K562 (cell line): ENCODE measurements around the gene PLCL1. TPM values are rescaled to one million over a fixed set of nuclear protein-coding genes. Genes with fewer than 3 reads are reported as not detected.
A peak's percentile ranks its signal among the peaks of the same experiment; 100 is the strongest.

Experiments
- ATAC-seq: fragments of 200-7000 bp; cut with Tn5 transposase; 3 replicates; pipeline ENCODE4 v1.9.1; 2020; ENCODE audit warnings: moderate library complexity
- BruUV-seq: library from RNA; stranded (reverse); fragments of 400-500 nt; replicated peaks from 2 replicates; lab custom pipeline; 2021; lab: Mats Ljungman, UMichigan
- CTCF ChIA-PET: fragments of 300-600 bp; formaldehyde crosslinking; extraction: SDS; loops from one replicate; lab custom pipeline; 2021; ENCODE audit warnings: low intra/inter-chr PET ratio; lab: Yijun Ruan, JAX
- POLR2A ChIA-PET: fragments of 300-600, 350-650 bp; sonication (Branson Sonifier 250); formaldehyde crosslinking; extraction: SDS; loops from one replicate; lab custom pipeline; 2021; ENCODE audit warnings: antibody characterized with exemption, inconsistent platforms; lab: Yijun Ruan, JAX
- DNase-seq, 4 experiments: peaks; one replicate each; pipeline versions ENCODE4 v3.0.0 to v3.0.0-alpha.2; 2011 to 2018; ENCODE audit warnings: low spot score in 3 of 4, mixed read lengths in 3 of 4; ENCODE audit errors: extremely low read depth in 1 of 4
- FAIRE-seq: peaks from 2 replicates; lab custom pipeline; 2011; peaks lifted over from hg19 to GRCh38; lab: Jason Lieb, UNC
- H2AFZ ChIP-seq: 2 replicates; pipeline ENCODE4 v1.6.0; 2011; ENCODE audit warnings: low read depth, low read length, control low read depth, inconsistent platforms
- H3K27ac ChIP-seq: fragments of 200-600 bp; 3 replicates; pipeline ENCODE4 v1.8.0; 2011; ENCODE audit warnings: low read depth, mild to moderate bottlenecking, control low read depth, inconsistent platforms, low read length, moderate library complexity, mixed read lengths; ENCODE audit errors: extremely low read depth
- H3K27me3 ChIP-seq, 2 experiments: fragments of 300-600 bp in 1 of 2; 2 replicates in 1 of 2; 3 replicates in 1 of 2; pipeline versions ENCODE4 v1.6.0 to v1.8.0; 2011; ENCODE audit warnings: inconsistent platforms in 2 of 2, low read length in 2 of 2, mild to moderate bottlenecking in 1 of 2, mixed read lengths in 1 of 2, moderate library complexity in 1 of 2; ENCODE audit not compliant: control insufficient read depth in 2 of 2, insufficient read depth in 2 of 2
- H3K36me3 ChIP-seq: fragments of 300-600 bp; 3 replicates; pipeline ENCODE4 v1.8.0; 2011; ENCODE audit warnings: mild to moderate bottlenecking, low read length, inconsistent platforms; ENCODE audit not compliant: control insufficient read depth, insufficient read depth
- H3K4me1 ChIP-seq, 2 experiments: fragments of 200-600 bp in 1 of 2; replicated peaks in 1 of 2; 2 replicates in 1 of 2; 3 replicates in 1 of 2; pipeline versions ENCODE4 v1.5.1 to v1.8.0; 2011; ENCODE audit warnings: inconsistent platforms in 2 of 2, low read length in 2 of 2, mild to moderate bottlenecking in 1 of 2, mixed read lengths in 1 of 2, moderate library complexity in 1 of 2; ENCODE audit not compliant: control insufficient read depth in 2 of 2, insufficient read depth in 2 of 2
- H3K4me2 ChIP-seq: 2 replicates; pipeline ENCODE4 v1.6.1; 2011; ENCODE audit warnings: low read length, control low read depth, inconsistent platforms, mixed read lengths; ENCODE audit not compliant: insufficient read depth
- H3K4me3 ChIP-seq: fragments of 200-600 bp; sonication (generic), shearing (Covaris generic); 2 replicates; pipeline ENCODE4 v1.5.1; 2016; ENCODE audit warnings: control low read depth, inconsistent platforms
- H3K79me2 ChIP-seq: fragments of 200-600 bp; 3 replicates; pipeline ENCODE4 v1.8.0; 2011; ENCODE audit warnings: low read length, inconsistent platforms; ENCODE audit not compliant: control insufficient read depth, insufficient read depth
- H3K9ac ChIP-seq, 2 experiments: 2 replicates each; pipeline versions ENCODE4 v1.6.0 to v1.6.1; 2011; ENCODE audit warnings: low read depth in 2 of 2, low read length in 2 of 2, control low read depth in 1 of 2, inconsistent platforms in 1 of 2, mild to moderate bottlenecking in 1 of 2, mixed read lengths in 1 of 2; ENCODE audit not compliant: insufficient read depth in 1 of 2
- H3K9me1 ChIP-seq: one replicate; pipeline ENCODE4 v1.6.0; 2011; ENCODE audit warnings: inconsistent platforms, mild to moderate bottlenecking, low read length, moderate library complexity; ENCODE audit not compliant: control insufficient read depth, insufficient read depth
- H3K9me3 ChIP-seq: replicated peaks from 2 replicates; pipeline ENCODE4 v1.5.1; 2011; ENCODE audit warnings: low read depth, low read length, inconsistent platforms; ENCODE audit not compliant: control insufficient read depth, insufficient read depth
- H4K20me1 ChIP-seq: replicated peaks from 2 replicates; pipeline ENCODE4 v1.6.1; 2011; ENCODE audit warnings: low read length, inconsistent platforms, mixed read lengths; ENCODE audit not compliant: control insufficient read depth, insufficient read depth
- ARID1B ChIP-seq: fragments of 450-650 bp; IDR thresholded peaks from 2 replicates; pipeline ENCODE4 v1.6.1; 2016; ENCODE audit warnings: antibody characterized with exemption, mild to moderate bottlenecking, inconsistent platforms
- ERF ChIP-seq: fragments of 450-650 bp; formaldehyde crosslinking; IDR thresholded peaks from 2 replicates; pipeline ENCODE4 v1.4.0; 2020; ENCODE audit warnings: mild to moderate bottlenecking, mixed read lengths
- ZKSCAN8 ChIP-seq: fragments of 200-800 bp; sonication (Bioruptor generic); IDR thresholded peaks from 2 replicates; pipeline ENCODE4 v1.6.1; 2016; ENCODE audit warnings: missing genetic modification characterization, missing compliant biosample characterization
- ZNF217 ChIP-seq: sonication (generic); formaldehyde crosslinking; IDR thresholded peaks from 2 replicates; pipeline ENCODE4 v1.8.0; 2022; ENCODE audit warnings: mild to moderate bottlenecking, missing genetic modification reagents
- ZNF644 ChIP-seq: fragments of 200-800 bp; sonication (Bioruptor generic); IDR thresholded peaks from 2 replicates; pipeline ENCODE4 v1.6.1; 2016; ENCODE audit warnings: low read depth, missing genetic modification characterization, missing compliant biosample characterization
- WGBS: fragments of 100-300 bp; shearing (Covaris generic); methylation state at CpG from one replicate; pipeline ENCODE4 v1.1.6; 2016; ENCODE audit warnings: low coverage, mixed read lengths; ENCODE audit not compliant: insufficient coverage; ENCODE audit errors: missing lambda C conversion rate; 5-methylcytosine and 5-hydroxymethylcytosine counted together
- in situ Hi-C: fragments of 300-500 bp; cut with MboI; formaldehyde crosslinking; loops from 4 replicates; pipeline ENCODE4 v1.15.0; 2018; ENCODE audit warnings: inconsistent platforms, mixed read lengths
- intact Hi-C: fragments of 100-400 bp; cut with micrococcal nuclease; formaldehyde crosslinking; loops from 2 replicates; pipeline ENCODE4 v1.14.2; 2022
- polyA plus RNA-seq, 8 experiments: library from polyadenylated mRNA; depleted of rRNA in 4 of 8; stranded (reverse) in 5 of 8; unstranded in 3 of 8; fragments of >200 nt; fragmentation: Nextera tagmentation in 2 of 8; fragmentation: Illumina TruSeq in 1 of 8; extraction: Ambion mirVana in 2 of 8; extraction: Trizol in 1 of 8; gene quantifications; 2 replicates each; pipeline versions ENCODE4 v1.2.1 to v1.2.3, GENCODE V29; 2011 to 2014; ENCODE audit warnings: inconsistent platforms in 1 of 8, missing spikeins in 1 of 8
- total RNA-seq, 7 experiments: library from RNA; depleted of rRNA in 6 of 7; stranded (reverse); fragments of >200 nt in 6 of 7; fragmentation: Illumina TruSeq in 2 of 7; extraction: Trizol in 2 of 7; gene quantifications; 2 replicates each; pipeline versions ENCODE4 v1.2.1 to v1.2.3, GENCODE V29; 2011 to 2021; ENCODE audit warnings: low replicate concordance in 1 of 7
- TF ChIP-seq, protein P1 (sequence below): fragments of 450-650 bp; IDR thresholded peaks from 2 replicates; pipeline ENCODE4 v1.6.1; 2016; ENCODE audit warnings: mild to moderate bottlenecking, moderate library complexity

The PLCL1 gene
- total and polyA plus RNA-seq, 9 of the 15 experiments (the other 6 are each of a cell fraction or from before 2014, with no cell fraction given): 2.0 to 17.7 (median 8.6) TPM

DNA sequence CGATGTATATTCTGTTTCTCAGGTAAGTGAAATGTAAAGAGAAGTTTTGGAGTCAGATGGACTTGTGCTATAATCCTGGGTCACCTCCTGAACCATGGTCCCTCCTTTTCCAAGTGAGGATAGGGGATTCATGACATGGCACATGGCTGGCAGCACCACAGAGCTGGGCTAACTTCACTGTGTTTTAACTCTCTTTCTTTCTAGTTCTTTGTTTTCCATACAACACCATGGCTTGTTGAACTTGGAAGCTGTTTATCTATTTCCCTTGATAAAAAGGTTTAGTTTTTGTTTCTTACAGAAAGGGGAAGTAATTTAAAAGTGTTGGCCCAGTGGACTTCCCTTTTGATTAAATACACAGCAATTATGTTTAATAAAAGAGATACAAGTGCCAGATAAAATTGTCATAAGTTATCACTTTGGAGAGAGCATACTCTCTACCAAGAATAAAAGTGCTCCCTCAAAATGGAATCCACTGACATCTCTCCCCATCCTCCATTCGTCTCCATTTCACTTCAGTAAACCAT, 90.4 kb downstream of the PLCL1 start:
- WGBS: 18% methylated on average over 2 of the region's 2 CpGs
- Histone ChIP-seq H3K79me2 (peaks cover 74% of the 10 kb centered on the region), H3K9me1 (no peaks in the 10 kb centered on the region), H3K9me3 (peaks cover 6% of the 10 kb centered on the region), H4K20me1 (no peaks in the 10 kb centered on the region), H3K4me3 (no peak overlapping the region), H3K27me3 (no peaks in the 10 kb centered on the region), H3K4me2 (peak overlapping the region; percentile 73), H2AFZ (peak overlapping the region; percentile 83), H3K9ac (peak overlapping the region in 1 of 2 experiments; percentile 53; a peak in 2 of 4 replicates), H3K36me3 (no peaks in the 10 kb centered on the region; the same call in 2 of the 3 replicates), H3K4me1 (peaks cover 4 to 31% of the 10 kb centered on the region in 2 experiments; a peak in 3 of 5 replicates), H3K27ac (peak overlapping the region; percentile 77)
- in situ Hi-C loops (no loop called here), intact Hi-C loops (no loop called here)
- no peak for FAIRE-seq
- no peak for DNase-seq
- ChIA-PET CTCF (no interaction called here), POLR2A (interaction anchor here (1.8 to 1.9 kb wide), 2 partner anchors 13 to 15 kb away, joined by 6 to 7 read pairs; no protein-coding TSS in a partner anchor)
- ATAC-seq: peak; percentile 26; the same call in 2 of the 3 replicates
- BruUV-seq: no TSS peak
- TF ChIP-seq ARID1B (0 out of 2 replicates have a peak, but pooled peaks have one; percentile 24), ZNF644 (tag) (0 out of 2 replicates have a peak, but pooled peaks have one; percentile 36), ZNF217 (CRISPR knock-in tag) (no peak), ERF (no peak), ZKSCAN8 (no peak)
- TF ChIP-seq, protein P1, sequence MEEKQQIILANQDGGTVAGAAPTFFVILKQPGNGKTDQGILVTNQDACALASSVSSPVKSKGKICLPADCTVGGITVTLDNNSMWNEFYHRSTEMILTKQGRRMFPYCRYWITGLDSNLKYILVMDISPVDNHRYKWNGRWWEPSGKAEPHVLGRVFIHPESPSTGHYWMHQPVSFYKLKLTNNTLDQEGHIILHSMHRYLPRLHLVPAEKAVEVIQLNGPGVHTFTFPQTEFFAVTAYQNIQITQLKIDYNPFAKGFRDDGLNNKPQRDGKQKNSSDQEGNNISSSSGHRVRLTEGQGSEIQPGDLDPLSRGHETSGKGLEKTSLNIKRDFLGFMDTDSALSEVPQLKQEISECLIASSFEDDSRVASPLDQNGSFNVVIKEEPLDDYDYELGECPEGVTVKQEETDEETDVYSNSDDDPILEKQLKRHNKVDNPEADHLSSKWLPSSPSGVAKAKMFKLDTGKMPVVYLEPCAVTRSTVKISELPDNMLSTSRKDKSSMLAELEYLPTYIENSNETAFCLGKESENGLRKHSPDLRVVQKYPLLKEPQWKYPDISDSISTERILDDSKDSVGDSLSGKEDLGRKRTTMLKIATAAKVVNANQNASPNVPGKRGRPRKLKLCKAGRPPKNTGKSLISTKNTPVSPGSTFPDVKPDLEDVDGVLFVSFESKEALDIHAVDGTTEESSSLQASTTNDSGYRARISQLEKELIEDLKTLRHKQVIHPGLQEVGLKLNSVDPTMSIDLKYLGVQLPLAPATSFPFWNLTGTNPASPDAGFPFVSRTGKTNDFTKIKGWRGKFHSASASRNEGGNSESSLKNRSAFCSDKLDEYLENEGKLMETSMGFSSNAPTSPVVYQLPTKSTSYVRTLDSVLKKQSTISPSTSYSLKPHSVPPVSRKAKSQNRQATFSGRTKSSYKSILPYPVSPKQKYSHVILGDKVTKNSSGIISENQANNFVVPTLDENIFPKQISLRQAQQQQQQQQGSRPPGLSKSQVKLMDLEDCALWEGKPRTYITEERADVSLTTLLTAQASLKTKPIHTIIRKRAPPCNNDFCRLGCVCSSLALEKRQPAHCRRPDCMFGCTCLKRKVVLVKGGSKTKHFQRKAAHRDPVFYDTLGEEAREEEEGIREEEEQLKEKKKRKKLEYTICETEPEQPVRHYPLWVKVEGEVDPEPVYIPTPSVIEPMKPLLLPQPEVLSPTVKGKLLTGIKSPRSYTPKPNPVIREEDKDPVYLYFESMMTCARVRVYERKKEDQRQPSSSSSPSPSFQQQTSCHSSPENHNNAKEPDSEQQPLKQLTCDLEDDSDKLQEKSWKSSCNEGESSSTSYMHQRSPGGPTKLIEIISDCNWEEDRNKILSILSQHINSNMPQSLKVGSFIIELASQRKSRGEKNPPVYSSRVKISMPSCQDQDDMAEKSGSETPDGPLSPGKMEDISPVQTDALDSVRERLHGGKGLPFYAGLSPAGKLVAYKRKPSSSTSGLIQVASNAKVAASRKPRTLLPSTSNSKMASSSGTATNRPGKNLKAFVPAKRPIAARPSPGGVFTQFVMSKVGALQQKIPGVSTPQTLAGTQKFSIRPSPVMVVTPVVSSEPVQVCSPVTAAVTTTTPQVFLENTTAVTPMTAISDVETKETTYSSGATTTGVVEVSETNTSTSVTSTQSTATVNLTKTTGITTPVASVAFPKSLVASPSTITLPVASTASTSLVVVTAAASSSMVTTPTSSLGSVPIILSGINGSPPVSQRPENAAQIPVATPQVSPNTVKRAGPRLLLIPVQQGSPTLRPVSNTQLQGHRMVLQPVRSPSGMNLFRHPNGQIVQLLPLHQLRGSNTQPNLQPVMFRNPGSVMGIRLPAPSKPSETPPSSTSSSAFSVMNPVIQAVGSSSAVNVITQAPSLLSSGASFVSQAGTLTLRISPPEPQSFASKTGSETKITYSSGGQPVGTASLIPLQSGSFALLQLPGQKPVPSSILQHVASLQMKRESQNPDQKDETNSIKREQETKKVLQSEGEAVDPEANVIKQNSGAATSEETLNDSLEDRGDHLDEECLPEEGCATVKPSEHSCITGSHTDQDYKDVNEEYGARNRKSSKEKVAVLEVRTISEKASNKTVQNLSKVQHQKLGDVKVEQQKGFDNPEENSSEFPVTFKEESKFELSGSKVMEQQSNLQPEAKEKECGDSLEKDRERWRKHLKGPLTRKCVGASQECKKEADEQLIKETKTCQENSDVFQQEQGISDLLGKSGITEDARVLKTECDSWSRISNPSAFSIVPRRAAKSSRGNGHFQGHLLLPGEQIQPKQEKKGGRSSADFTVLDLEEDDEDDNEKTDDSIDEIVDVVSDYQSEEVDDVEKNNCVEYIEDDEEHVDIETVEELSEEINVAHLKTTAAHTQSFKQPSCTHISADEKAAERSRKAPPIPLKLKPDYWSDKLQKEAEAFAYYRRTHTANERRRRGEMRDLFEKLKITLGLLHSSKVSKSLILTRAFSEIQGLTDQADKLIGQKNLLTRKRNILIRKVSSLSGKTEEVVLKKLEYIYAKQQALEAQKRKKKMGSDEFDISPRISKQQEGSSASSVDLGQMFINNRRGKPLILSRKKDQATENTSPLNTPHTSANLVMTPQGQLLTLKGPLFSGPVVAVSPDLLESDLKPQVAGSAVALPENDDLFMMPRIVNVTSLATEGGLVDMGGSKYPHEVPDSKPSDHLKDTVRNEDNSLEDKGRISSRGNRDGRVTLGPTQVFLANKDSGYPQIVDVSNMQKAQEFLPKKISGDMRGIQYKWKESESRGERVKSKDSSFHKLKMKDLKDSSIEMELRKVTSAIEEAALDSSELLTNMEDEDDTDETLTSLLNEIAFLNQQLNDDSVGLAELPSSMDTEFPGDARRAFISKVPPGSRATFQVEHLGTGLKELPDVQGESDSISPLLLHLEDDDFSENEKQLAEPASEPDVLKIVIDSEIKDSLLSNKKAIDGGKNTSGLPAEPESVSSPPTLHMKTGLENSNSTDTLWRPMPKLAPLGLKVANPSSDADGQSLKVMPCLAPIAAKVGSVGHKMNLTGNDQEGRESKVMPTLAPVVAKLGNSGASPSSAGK: no peak
